GM10266 (cell line): Measurements from ENCODE around the gene CLNK.
"Not testable (repeated sequence)": the region's sequence is repeated elsewhere in the genome, so short reads cannot be mapped to it uniquely, and the experiment has no call there.

ENCODE experiments used
- DNase-seq: peaks from one replicate; pipeline ENCODE4 v3.0.0; 2012; ENCODE audit errors: extremely low spot score
- TF ChIP-seq, protein P1 (sequence below): IDR thresholded peaks from 2 replicates; pipeline ENCODE4 v1.5.1; 2012; ENCODE audit warnings: mild to moderate bottlenecking, low read depth; ENCODE audit not compliant: control insufficient read depth, insufficient read depth; ENCODE audit errors: missing control alignments

The CLNK gene

DNA sequence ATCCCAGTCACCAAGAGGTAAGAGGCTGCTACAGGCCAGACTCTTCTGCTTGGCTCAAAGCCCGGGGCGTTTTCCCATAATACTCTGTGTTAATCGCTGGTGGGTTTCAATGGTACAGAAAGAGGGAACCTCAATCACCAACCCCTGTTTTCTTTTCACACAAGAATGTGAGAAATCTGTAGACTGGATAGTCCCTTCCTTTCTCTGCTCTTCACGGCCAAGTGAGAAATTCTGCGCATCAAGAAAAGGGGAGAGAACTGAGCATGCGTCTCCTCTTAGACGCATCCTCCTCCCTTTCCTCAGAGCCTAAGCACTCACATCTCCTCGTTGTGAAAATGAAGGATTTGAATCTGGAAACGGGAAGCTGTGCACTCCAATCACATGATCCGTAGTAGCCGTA is 64.7 kb downstream of the CLNK start:
- TF ChIP-seq, protein P1, sequence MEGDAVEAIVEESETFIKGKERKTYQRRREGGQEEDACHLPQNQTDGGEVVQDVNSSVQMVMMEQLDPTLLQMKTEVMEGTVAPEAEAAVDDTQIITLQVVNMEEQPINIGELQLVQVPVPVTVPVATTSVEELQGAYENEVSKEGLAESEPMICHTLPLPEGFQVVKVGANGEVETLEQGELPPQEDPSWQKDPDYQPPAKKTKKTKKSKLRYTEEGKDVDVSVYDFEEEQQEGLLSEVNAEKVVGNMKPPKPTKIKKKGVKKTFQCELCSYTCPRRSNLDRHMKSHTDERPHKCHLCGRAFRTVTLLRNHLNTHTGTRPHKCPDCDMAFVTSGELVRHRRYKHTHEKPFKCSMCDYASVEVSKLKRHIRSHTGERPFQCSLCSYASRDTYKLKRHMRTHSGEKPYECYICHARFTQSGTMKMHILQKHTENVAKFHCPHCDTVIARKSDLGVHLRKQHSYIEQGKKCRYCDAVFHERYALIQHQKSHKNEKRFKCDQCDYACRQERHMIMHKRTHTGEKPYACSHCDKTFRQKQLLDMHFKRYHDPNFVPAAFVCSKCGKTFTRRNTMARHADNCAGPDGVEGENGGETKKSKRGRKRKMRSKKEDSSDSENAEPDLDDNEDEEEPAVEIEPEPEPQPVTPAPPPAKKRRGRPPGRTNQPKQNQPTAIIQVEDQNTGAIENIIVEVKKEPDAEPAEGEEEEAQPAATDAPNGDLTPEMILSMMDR: no peak
- no peak for DNase-seq

GRCh38 chr4:10619220-10619619 is 65.3 kb downstream of the CLNK start:
- TF ChIP-seq, protein P1: no peak
- no peak for DNase-seq

DNA sequence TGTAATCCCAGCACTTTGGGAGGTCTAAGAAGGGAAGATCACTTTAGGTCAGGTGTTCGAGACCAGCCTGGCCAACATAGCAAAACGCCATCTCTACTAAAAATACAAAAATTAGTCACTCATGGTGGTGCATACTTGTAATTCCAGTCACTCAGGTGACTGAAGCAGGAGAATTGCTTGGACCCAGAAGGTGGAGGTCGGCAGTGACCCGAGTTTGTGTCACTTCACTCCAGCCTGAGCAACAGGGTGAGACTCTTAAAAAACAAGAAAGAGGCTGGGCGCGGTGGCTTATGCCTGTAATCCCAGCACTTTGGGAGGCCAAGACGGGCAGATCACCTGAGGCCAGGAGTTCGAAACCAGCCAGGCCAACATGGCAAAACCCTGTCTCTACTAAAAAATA is 69.6 kb downstream of the CLNK start:
- not testable (repeated sequence) for DNase-seq

DNA sequence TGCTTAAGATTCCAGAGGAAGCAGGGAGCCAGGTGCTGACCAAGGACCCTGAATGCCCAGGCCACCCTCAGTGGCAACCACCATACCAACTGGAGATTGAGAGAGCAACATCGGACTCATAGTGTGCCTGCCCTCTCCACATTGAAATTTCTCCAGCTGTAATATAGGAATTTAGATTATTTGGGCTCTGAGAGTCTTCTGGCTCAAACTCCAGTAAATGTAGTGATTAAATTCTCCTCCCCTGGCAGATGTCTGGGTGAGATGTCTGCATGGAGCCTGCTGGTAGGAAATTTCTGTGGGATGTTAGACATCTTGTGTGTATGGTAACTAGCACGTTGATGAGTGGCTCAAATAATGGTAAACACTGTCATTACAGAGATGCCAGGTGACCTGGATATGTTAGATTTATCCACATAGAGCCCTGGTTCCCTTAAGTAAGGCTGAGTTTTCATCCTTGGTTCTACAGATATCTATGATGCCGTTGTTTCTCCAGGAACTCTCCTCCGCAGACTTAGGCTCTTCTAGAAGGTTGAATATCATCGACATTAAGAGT is 70.6 kb downstream of the CLNK start:
- no peak for DNase-seq
- TF ChIP-seq, protein P1: no peak

DNA sequence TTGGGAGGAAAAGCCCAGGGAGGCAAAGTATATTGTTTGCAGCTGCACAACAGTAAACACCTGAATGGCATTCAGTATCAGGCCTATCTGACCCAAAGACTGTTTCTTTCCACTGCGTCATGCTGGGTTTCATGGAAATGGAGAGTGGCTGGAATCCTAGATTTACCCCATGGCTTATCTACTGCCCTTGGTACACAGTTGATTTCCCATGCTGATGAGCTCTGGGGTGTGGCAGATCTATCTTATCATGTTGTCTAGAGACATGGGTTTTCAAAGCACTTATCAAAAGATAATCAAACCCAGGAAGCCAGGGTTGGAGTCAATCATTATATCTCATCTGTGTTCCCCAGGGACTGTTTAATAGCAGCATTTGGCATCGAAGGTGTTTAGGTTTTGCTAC is 72.1 kb downstream of the CLNK start:
- TF ChIP-seq, protein P1: no peak
- no peak for DNase-seq

DNA sequence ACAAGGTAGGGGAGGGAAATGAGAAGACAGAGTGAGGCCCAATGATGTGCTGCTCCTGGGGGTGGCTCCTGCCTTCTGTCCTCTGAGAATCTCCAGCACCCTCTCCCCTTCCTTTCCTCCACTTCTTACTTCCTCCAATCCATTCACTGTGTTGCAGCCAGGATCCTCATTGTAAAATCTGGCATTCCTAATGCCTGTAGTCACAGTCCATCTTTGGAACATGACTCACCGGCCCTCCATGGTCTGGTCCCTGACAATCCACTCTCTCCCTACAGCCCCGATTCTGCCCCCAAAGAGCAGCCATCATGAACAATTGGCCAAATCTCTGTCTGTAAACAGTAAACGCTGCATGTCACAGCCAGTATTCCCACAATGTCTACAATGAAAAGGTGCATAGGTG is 72.9 kb downstream of the CLNK start:
- no peak for DNase-seq

GRCh38 chr4:10608501-10609219 is 75.9 kb downstream of the CLNK start:
- no peak for DNase-seq
- TF ChIP-seq, protein P1: no peak

More for the DNA sequence above, 72.9 kb downstream of the CLNK start:
- TF ChIP-seq, protein P1: no peak

DNA sequence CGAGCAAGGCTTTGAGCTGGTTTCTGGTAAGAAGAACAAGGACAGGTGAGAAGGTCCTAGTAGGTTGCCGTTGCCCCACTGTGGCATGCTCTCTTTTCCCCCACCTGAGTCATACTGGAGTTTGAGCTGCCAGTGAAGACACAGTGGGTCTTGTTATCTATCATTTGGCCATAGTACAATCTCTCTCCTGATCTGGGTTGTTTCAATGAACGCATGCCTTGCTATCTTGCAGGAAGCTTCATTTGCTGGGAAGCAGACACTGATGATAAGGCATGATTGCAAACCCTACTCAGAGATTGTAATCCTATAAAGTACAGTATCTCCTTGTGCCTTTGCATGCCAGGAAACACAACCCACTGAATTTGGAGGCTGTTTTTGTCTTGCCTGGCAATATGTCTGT is 77.4 kb downstream of the CLNK start:
- no peak for DNase-seq
- TF ChIP-seq, protein P1: no peak
